Activated CD4-positive, alpha-beta T cell treated with anti-CD3 and anti-CD28 coated beads, Interleukin-2, amount 10 ng/mL, durations not matched to agents 24 days and 14 days (primary cell): ENCODE measurements around the gene SLC13A5. TPM values are rescaled to one million over a fixed set of nuclear protein-coding genes. Genes with fewer than 3 reads are reported as not detected.

Experiments
- DNase-seq: peaks from one replicate; pipeline ENCODE4 v3.0.0; 2022
- H3K27ac Mint-ChIP-seq: one replicate; pipeline ENCODE4 v1.8.0; 2022; ENCODE audit warnings: mild to moderate bottlenecking, mixed read lengths
- H3K27me3 Mint-ChIP-seq: one replicate; pipeline ENCODE4 v1.8.0; 2022; ENCODE audit warnings: mixed read lengths
- H3K36me3 Mint-ChIP-seq: one replicate; pipeline ENCODE4 v1.8.0; 2022; ENCODE audit warnings: low read depth, mild to moderate bottlenecking, mixed read lengths
- H3K4me1 Mint-ChIP-seq: one replicate; pipeline ENCODE4 v1.8.0; 2021; ENCODE audit warnings: mixed read lengths
- H3K4me3 Mint-ChIP-seq: one replicate; pipeline ENCODE4 v1.8.0; 2022; ENCODE audit warnings: mild to moderate bottlenecking, moderate library complexity, mixed read lengths
- H3K9me3 Mint-ChIP-seq: one replicate; pipeline ENCODE4 v1.8.0; 2021; ENCODE audit warnings: mixed read lengths
- intact Hi-C: fragments of 100-400 bp; cut with micrococcal nuclease; formaldehyde crosslinking; loops from one replicate; pipeline ENCODE4 v1.15.1; 2023
- total RNA-seq: library from RNA; stranded (reverse); gene quantifications from 2 replicates; pipeline ENCODE4 v1.2.3, GENCODE V29; 2022

Gene SLC13A5
- total RNA-seq, 1 donor from 2014 or later, result not detected

- DNase-seq, result no peak
- Mint-ChIP-seq H3K36me3 (no peaks in the 10 kb centered on the region), H3K27me3 (peaks cover 38% of the 10 kb centered on the region), H3K4me1 (no peaks in the 10 kb centered on the region), H3K4me3 (no peak overlapping the region), H3K27ac (no peak overlapping the region), H3K9me3 (no peaks in the 10 kb centered on the region)
- intact Hi-C loops, result no loop called here
Measured at GRCh38 chr17:6724009-6724408, 10.8 kb upstream of the SLC13A5 start.

GRCh38 chr17:6721744-6722143 lies 8.6 kb upstream of the SLC13A5 start:
- H3K4me1 Mint-ChIP-seq, result no peaks in the 10 kb centered on the region
- no peaks in the 10 kb centered on the region for H3K9me3 Mint-ChIP-seq
- H3K36me3 Mint-ChIP-seq, result no peaks in the 10 kb centered on the region
- no peak for DNase-seq
- no peak overlapping the region for H3K27ac Mint-ChIP-seq
- intact Hi-C loops, result no loop called here
- H3K27me3 Mint-ChIP-seq, result peaks cover 39% of the 10 kb centered on the region
- no peak overlapping the region for H3K4me3 Mint-ChIP-seq

GRCh38 chr17:6716736-6717135 lies 3.6 kb upstream of the SLC13A5 start:
- Mint-ChIP-seq H3K36me3 (peaks cover 1% of the 10 kb centered on the region), H3K27ac (no peak overlapping the region), H3K27me3 (peaks cover 53% of the 10 kb centered on the region), H3K4me3 (no peak overlapping the region), H3K4me1 (peaks cover 3% of the 10 kb centered on the region), H3K9me3 (no peaks in the 10 kb centered on the region)
- intact Hi-C loops, result no loop called here
- no peak for DNase-seq

GRCh38 chr17:6714315-6714874 lies 1.2 kb upstream of the SLC13A5 start:
- no peak for DNase-seq
- Mint-ChIP-seq H3K9me3 (no peaks in the 10 kb centered on the region), H3K27me3 (peaks cover 48% of the 10 kb centered on the region), H3K4me3 (peak overlapping the region; percentile 24), H3K4me1 (peaks cover 3% of the 10 kb centered on the region), H3K36me3 (peaks cover 1% of the 10 kb centered on the region), H3K27ac (no peak overlapping the region)
- intact Hi-C loops, result no loop called here

- peak overlapping the region; percentile 39 for H3K4me3 Mint-ChIP-seq
- peaks cover 48% of the 10 kb centered on the region for H3K27me3 Mint-ChIP-seq
- H3K36me3 Mint-ChIP-seq, result peaks cover 1% of the 10 kb centered on the region
- no peaks in the 10 kb centered on the region for H3K9me3 Mint-ChIP-seq
- no peak for DNase-seq
- intact Hi-C loops, result no loop called here
- no peak overlapping the region for H3K27ac Mint-ChIP-seq
- peaks cover 3% of the 10 kb centered on the region for H3K4me1 Mint-ChIP-seq
Measured at GRCh38 chr17:6713918-6714271, 726 bp upstream of the SLC13A5 start.

GRCh38 chr17:6712854-6713129 lies 377 bp downstream of the SLC13A5 start:
- no peak overlapping the region for H3K27ac Mint-ChIP-seq
- peaks cover 50% of the 10 kb centered on the region for H3K27me3 Mint-ChIP-seq
- intact Hi-C loops, result no loop called here
- DNase-seq, result no peak
- peaks cover 3% of the 10 kb centered on the region for H3K4me1 Mint-ChIP-seq
- H3K9me3 Mint-ChIP-seq, result no peaks in the 10 kb centered on the region
- peaks cover 1% of the 10 kb centered on the region for H3K36me3 Mint-ChIP-seq
- H3K4me3 Mint-ChIP-seq, result peak overlapping the region; percentile 63

- Mint-ChIP-seq H3K27me3 (peaks cover 49% of the 10 kb centered on the region), H3K4me3 (peak overlapping the region; percentile 9)
- no peak for DNase-seq
Measured at GRCh38 chr17:6712058-6712853, 913 bp downstream of the SLC13A5 start.

GRCh38 chr17:6711681-6712057 lies 1.5 kb downstream of the SLC13A5 start:
- H3K27me3 Mint-ChIP-seq, result peaks cover 49% of the 10 kb centered on the region

More at GRCh38 chr17:6712058-6712853, 913 bp downstream of the SLC13A5 start:
- Mint-ChIP-seq H3K36me3 (peaks cover 1% of the 10 kb centered on the region), H3K27ac (no peak overlapping the region), H3K9me3 (no peaks in the 10 kb centered on the region), H3K4me1 (peaks cover 3% of the 10 kb centered on the region)
- intact Hi-C loops, result no loop called here

GRCh38 chr17:6711081-6711674 lies 2.0 kb downstream of the SLC13A5 start:
- H3K27ac Mint-ChIP-seq, result no peak overlapping the region
- peaks cover 49% of the 10 kb centered on the region for H3K27me3 Mint-ChIP-seq
- no peak overlapping the region for H3K4me3 Mint-ChIP-seq
- no peaks in the 10 kb centered on the region for H3K9me3 Mint-ChIP-seq
- DNase-seq, result no peak
- peaks cover 3% of the 10 kb centered on the region for H3K4me1 Mint-ChIP-seq
- intact Hi-C loops, result no loop called here
- H3K36me3 Mint-ChIP-seq, result peaks cover 1% of the 10 kb centered on the region

More at GRCh38 chr17:6711681-6712057, 1.5 kb downstream of the SLC13A5 start:
- no peaks in the 10 kb centered on the region for H3K9me3 Mint-ChIP-seq
- DNase-seq, result no peak
- H3K36me3 Mint-ChIP-seq, result peaks cover 1% of the 10 kb centered on the region
- intact Hi-C loops, result no loop called here
- no peak overlapping the region for H3K27ac Mint-ChIP-seq
- H3K4me3 Mint-ChIP-seq, result no peak overlapping the region
- H3K4me1 Mint-ChIP-seq, result peaks cover 3% of the 10 kb centered on the region

- no peak for DNase-seq
- H3K9me3 Mint-ChIP-seq, result no peaks in the 10 kb centered on the region
Measured at GRCh38 chr17:6710317-6710716, 2.9 kb downstream of the SLC13A5 start.

GRCh38 chr17:6708357-6708961 lies 4.7 kb downstream of the SLC13A5 start:
- Mint-ChIP-seq H3K9me3 (no peaks in the 10 kb centered on the region), H3K36me3 (no peaks in the 10 kb centered on the region), H3K4me1 (no peaks in the 10 kb centered on the region), H3K4me3 (no peak overlapping the region), H3K27me3 (peaks cover 28% of the 10 kb centered on the region), H3K27ac (no peak overlapping the region)
- no peak for DNase-seq
- intact Hi-C loops, result no loop called here

More at GRCh38 chr17:6710317-6710716, 2.9 kb downstream of the SLC13A5 start:
- intact Hi-C loops, result no loop called here
- Mint-ChIP-seq H3K27me3 (peaks cover 42% of the 10 kb centered on the region), H3K4me1 (peaks cover 3% of the 10 kb centered on the region), H3K36me3 (peaks cover 1% of the 10 kb centered on the region), H3K4me3 (no peak overlapping the region), H3K27ac (no peak overlapping the region)

- Mint-ChIP-seq H3K4me3 (no peak overlapping the region), H3K27me3 (peaks cover 19% of the 10 kb centered on the region), H3K36me3 (no peaks in the 10 kb centered on the region), H3K9me3 (no peaks in the 10 kb centered on the region), H3K4me1 (no peaks in the 10 kb centered on the region), H3K27ac (no peak overlapping the region)
- no peak for DNase-seq
- intact Hi-C loops, result no loop called here
Measured at GRCh38 chr17:6706996-6707395, 6.2 kb downstream of the SLC13A5 start.

GRCh38 chr17:6706499-6706898 lies 6.7 kb downstream of the SLC13A5 start:
- no peak for DNase-seq
- H3K36me3 Mint-ChIP-seq, result no peaks in the 10 kb centered on the region
- H3K27me3 Mint-ChIP-seq, result peaks cover 16% of the 10 kb centered on the region
- no peak overlapping the region for H3K27ac Mint-ChIP-seq
- H3K4me1 Mint-ChIP-seq, result no peaks in the 10 kb centered on the region
- H3K4me3 Mint-ChIP-seq, result no peak overlapping the region
- H3K9me3 Mint-ChIP-seq, result no peaks in the 10 kb centered on the region
- intact Hi-C loops, result no loop called here

- Mint-ChIP-seq H3K4me3 (no peak overlapping the region), H3K4me1 (no peaks in the 10 kb centered on the region), H3K36me3 (no peaks in the 10 kb centered on the region), H3K27ac (no peak overlapping the region), H3K27me3 (peaks cover 10% of the 10 kb centered on the region), H3K9me3 (no peaks in the 10 kb centered on the region)
- DNase-seq, result no peak
- intact Hi-C loops, result no loop called here
Measured at GRCh38 chr17:6704470-6705052, 8.6 kb downstream of the SLC13A5 start.
